PC-9 (cell line): ENCODE measurements around the gene DDX10. TPM values are rescaled to one million over a fixed set of nuclear protein-coding genes. Genes with fewer than 3 reads are reported as not detected.

Source experiments
- BruUV-seq: library from RNA; stranded (reverse); fragments of 400-500 nt; replicated peaks from 2 replicates; lab custom pipeline; 2021; lab: Mats Ljungman, UMichigan
- CTCF ChIA-PET: fragments of 300-600 bp; sonication (Branson Sonifier 250); formaldehyde crosslinking; loops from one replicate; lab custom pipeline; 2022; ENCODE audit warnings: antibody characterized with exemption; lab: Charles Lee
- POLR2A ChIA-PET: fragments of 300-600 bp; sonication (Branson Sonifier 250); formaldehyde crosslinking; loops from one replicate; lab custom pipeline; 2022; ENCODE audit warnings: antibody characterized with exemption; ENCODE audit not compliant: unreplicated experiment; lab: Charles Lee
- DNase-seq, 2 experiments: peaks; one replicate each; pipeline versions ENCODE4 v3.0.0 to v3.0.0-alpha.2; 2015 to 2022; ENCODE audit warnings: mixed read lengths in 1 of 2
- H2AFZ ChIP-seq: fragments of 200-600 bp; sonication (generic); 2 replicates; pipeline ENCODE4 v1.8.1; 2017; ENCODE audit warnings: antibody characterized with exemption
- H3F3A ChIP-seq: fragments of 200-600 bp; sonication (generic); 2 replicates; pipeline ENCODE4 v1.8.1; 2017; ENCODE audit warnings: antibody characterized with exemption, mild to moderate bottlenecking, low read depth; ENCODE audit not compliant: insufficient read depth
- H3K27ac ChIP-seq: fragments of 200-600 bp; sonication (generic); 2 replicates; pipeline ENCODE4 v1.6.1; 2016; ENCODE audit warnings: mixed run types
- H3K27me3 ChIP-seq: fragments of 200-600 bp; sonication (generic); 2 replicates; pipeline ENCODE4 v1.6.1; 2016; ENCODE audit warnings: low read depth, mixed run types; ENCODE audit not compliant: insufficient read depth
- H3K36me3 ChIP-seq: fragments of 200-600 bp; sonication (generic); 2 replicates; pipeline ENCODE4 v1.6.1; 2016; ENCODE audit warnings: low read depth, mixed run types
- H3K4me1 ChIP-seq: fragments of 200-600 bp; sonication (generic); replicated peaks from 2 replicates; pipeline ENCODE4 v1.6.1; 2016; ENCODE audit warnings: mixed run types; ENCODE audit not compliant: insufficient read depth
- H3K4me2 ChIP-seq: fragments of 200-600 bp; sonication (generic); 2 replicates; pipeline ENCODE4 v1.6.1; 2017; ENCODE audit warnings: mixed run types
- H3K4me3 ChIP-seq: fragments of 200-600 bp; sonication (generic); 2 replicates; pipeline ENCODE4 v1.6.1; 2016; ENCODE audit warnings: mixed run types
- H3K79me2 ChIP-seq: fragments of 200-600 bp; sonication (generic); 2 replicates; pipeline ENCODE4 v1.6.1; 2017; ENCODE audit warnings: low read depth, mixed run types
- H3K9me2 ChIP-seq: fragments of 200-600 bp; sonication (generic); 2 replicates; pipeline ENCODE4 v1.8.1; 2017; ENCODE audit warnings: mild to moderate bottlenecking; ENCODE audit not compliant: insufficient read depth
- H3K9me3 ChIP-seq: fragments of 200-600 bp; sonication (generic); 2 replicates; pipeline ENCODE4 v1.8.1; 2016; ENCODE audit warnings: low read depth; ENCODE audit not compliant: insufficient read depth
- H4K20me1 ChIP-seq: fragments of 200-600 bp; sonication (generic); 2 replicates; pipeline ENCODE4 v1.8.1; 2017; ENCODE audit not compliant: insufficient read depth
- CTCF ChIP-seq: fragments of 200-600 bp; sonication (generic); conservative IDR thresholded peaks from 2 replicates; pipeline ENCODE4 v1.6.1; 2017; ENCODE audit warnings: mixed run types, antibody characterized with exemption, mild to moderate bottlenecking, moderate library complexity
- EZH2 ChIP-seq: fragments of 200-600 bp; sonication (generic); IDR thresholded peaks from 2 replicates; pipeline ENCODE4 v1.8.0; 2017; ENCODE audit warnings: antibody characterized with exemption, low read depth
- intact Hi-C: fragments of 100-400 bp; cut with micrococcal nuclease; formaldehyde crosslinking; loops from one replicate; pipeline ENCODE4 v1.10.0; 2022; ENCODE audit not compliant: unreplicated experiment
- total RNA-seq: library from RNA; stranded (reverse); gene quantifications from 2 replicates; pipeline ENCODE4 v1.2.3, GENCODE V29; 2021

The DDX10 gene
- total RNA-seq, 1 experiment from 2014 or later, result 26.4 TPM

- ChIA-PET CTCF (no interaction called here), POLR2A (no interaction called here)
- H3K4me1 ChIP-seq, result no peaks in the 10 kb centered on the region
- H3K27ac ChIP-seq, result no peak overlapping the region
- 0 out of 2 replicates have a peak, but pooled peaks cover 7% of the 10 kb centered on the region for H4K20me1 ChIP-seq
- H3K9me3 ChIP-seq, result no peaks in the 10 kb centered on the region
- intact Hi-C loops, result no loop called here
- H3K4me2 ChIP-seq, result no peak overlapping the region
- no peak overlapping the region for H3K4me3 ChIP-seq
- no peaks in the 10 kb centered on the region for H3F3A ChIP-seq
- no peak overlapping the region for H2AFZ ChIP-seq
- no peak for TF ChIP-seq EZH2
- H3K36me3 ChIP-seq, result no peaks in the 10 kb centered on the region
- DNase-seq, result no peak
- H3K9me2 ChIP-seq, result no peaks in the 10 kb centered on the region
- H3K79me2 ChIP-seq, result peaks cover 4% of the 10 kb centered on the region
- no peaks in the 10 kb centered on the region for H3K27me3 ChIP-seq
- no TSS peak for BruUV-seq
Measured at GRCh38 chr11:108793138-108793537, 128.3 kb downstream of the DDX10 start.

- CTCF ChIA-PET, result no interaction called here
- H3F3A ChIP-seq, result no peaks in the 10 kb centered on the region
- H3K36me3 ChIP-seq, result no peaks in the 10 kb centered on the region
- intact Hi-C loops, result no loop called here
- BruUV-seq, result no TSS peak
- no peaks in the 10 kb centered on the region for H3K27me3 ChIP-seq
- H4K20me1 ChIP-seq, result 0 out of 2 replicates have a peak, but pooled peaks cover 7% of the 10 kb centered on the region
- no peaks in the 10 kb centered on the region for H3K9me3 ChIP-seq
- peaks cover 4% of the 10 kb centered on the region for H3K79me2 ChIP-seq
- no peak for TF ChIP-seq CTCF
- TF ChIP-seq EZH2, result no peak
- no peak for DNase-seq
- no peak overlapping the region for H2AFZ ChIP-seq
- POLR2A ChIA-PET, result no interaction called here
- no peak overlapping the region for H3K4me2 ChIP-seq
- H3K27ac ChIP-seq, result no peak overlapping the region
- no peaks in the 10 kb centered on the region for H3K9me2 ChIP-seq
- H3K4me3 ChIP-seq, result no peak overlapping the region
- H3K4me1 ChIP-seq, result no peaks in the 10 kb centered on the region
Measured at GRCh38 chr11:108793611-108794010, 128.7 kb downstream of the DDX10 start.

GRCh38 chr11:108796551-108796950 lies 131.7 kb downstream of the DDX10 start:
- TF ChIP-seq CTCF (no peak), EZH2 (no peak)
- Histone ChIP-seq H3K4me3 (no peak overlapping the region), H3K79me2 (no peaks in the 10 kb centered on the region; the same call in 1 of the 2 replicates), H2AFZ (no peak overlapping the region), H3F3A (no peaks in the 10 kb centered on the region), H3K9me2 (no peaks in the 10 kb centered on the region), H3K27ac (no peak overlapping the region), H3K36me3 (no peaks in the 10 kb centered on the region), H3K9me3 (no peaks in the 10 kb centered on the region), H3K27me3 (no peaks in the 10 kb centered on the region), H4K20me1 (0 out of 2 replicates have a peak, but pooled peaks cover 7% of the 10 kb centered on the region), H3K4me2 (no peak overlapping the region), H3K4me1 (no peaks in the 10 kb centered on the region)
- intact Hi-C loops, result no loop called here
- ChIA-PET POLR2A (no interaction called here), CTCF (no interaction called here)
- no peak for DNase-seq
- BruUV-seq, result no TSS peak

GRCh38 chr11:108797578-108798100 lies 132.8 kb downstream of the DDX10 start:
- no peak overlapping the region for H3K4me2 ChIP-seq
- no peaks in the 10 kb centered on the region; the same call in 1 of the 2 replicates for H3K79me2 ChIP-seq
- no peak for TF ChIP-seq CTCF
- TF ChIP-seq EZH2, result no peak
- no peak overlapping the region for H2AFZ ChIP-seq
- CTCF ChIA-PET, result no interaction called here
- POLR2A ChIA-PET, result no interaction called here
- 0 out of 2 replicates have a peak, but pooled peaks cover 7% of the 10 kb centered on the region for H4K20me1 ChIP-seq
- H3F3A ChIP-seq, result no peaks in the 10 kb centered on the region
- BruUV-seq, result no TSS peak
- intact Hi-C loops, result no loop called here
- H3K36me3 ChIP-seq, result no peaks in the 10 kb centered on the region
- H3K4me1 ChIP-seq, result no peaks in the 10 kb centered on the region
- DNase-seq, result no peak
- 0 out of 2 replicates have a peak, but pooled peaks cover 2% of the 10 kb centered on the region for H3K9me3 ChIP-seq
- H3K27me3 ChIP-seq, result no peaks in the 10 kb centered on the region
- H3K4me3 ChIP-seq, result no peak overlapping the region
- H3K9me2 ChIP-seq, result no peaks in the 10 kb centered on the region
- no peak overlapping the region for H3K27ac ChIP-seq
